K562 (cell line): ENCODE data around the gene AGK. TPM values are rescaled to one million over a fixed set of nuclear protein-coding genes. Genes with fewer than 3 reads are reported as not detected.

Experiments used
- ATAC-seq: fragments of 200-7000 bp; cut with Tn5 transposase; 3 replicates; pipeline ENCODE4 v1.9.1; 2020; ENCODE audit warnings: moderate library complexity
- BruUV-seq: library from RNA; stranded (reverse); fragments of 400-500 nt; replicated peaks from 2 replicates; lab custom pipeline; 2021; lab: Mats Ljungman, UMichigan
- CTCF ChIA-PET: fragments of 300-600 bp; formaldehyde crosslinking; extraction: SDS; loops from one replicate; lab custom pipeline; 2021; ENCODE audit warnings: low intra/inter-chr PET ratio; lab: Yijun Ruan, JAX
- POLR2A ChIA-PET: fragments of 300-600, 350-650 bp; sonication (Branson Sonifier 250); formaldehyde crosslinking; extraction: SDS; loops from one replicate; lab custom pipeline; 2021; ENCODE audit warnings: antibody characterized with exemption, inconsistent platforms; lab: Yijun Ruan, JAX
- DNase-seq, 4 experiments: peaks; one replicate each; pipeline versions ENCODE4 v3.0.0 to v3.0.0-alpha.2; 2011 to 2018; ENCODE audit warnings: low spot score in 3 of 4, mixed read lengths in 3 of 4; ENCODE audit errors: extremely low read depth in 1 of 4
- FAIRE-seq: peaks from 2 replicates; lab custom pipeline; 2011; peaks lifted over from hg19 to GRCh38; lab: Jason Lieb, UNC
- H2AFZ ChIP-seq: 2 replicates; pipeline ENCODE4 v1.6.0; 2011; ENCODE audit warnings: low read depth, low read length, control low read depth, inconsistent platforms
- H3K27ac ChIP-seq: fragments of 200-600 bp; 3 replicates; pipeline ENCODE4 v1.8.0; 2011; ENCODE audit warnings: low read depth, mild to moderate bottlenecking, control low read depth, inconsistent platforms, low read length, moderate library complexity, mixed read lengths; ENCODE audit errors: extremely low read depth
- H3K27me3 ChIP-seq, 2 experiments: fragments of 300-600 bp in 1 of 2; 2 replicates in 1 of 2; 3 replicates in 1 of 2; pipeline versions ENCODE4 v1.6.0 to v1.8.0; 2011; ENCODE audit warnings: inconsistent platforms in 2 of 2, low read length in 2 of 2, mild to moderate bottlenecking in 1 of 2, mixed read lengths in 1 of 2, moderate library complexity in 1 of 2; ENCODE audit not compliant: control insufficient read depth in 2 of 2, insufficient read depth in 2 of 2
- H3K36me3 ChIP-seq: fragments of 300-600 bp; 3 replicates; pipeline ENCODE4 v1.8.0; 2011; ENCODE audit warnings: mild to moderate bottlenecking, low read length, inconsistent platforms; ENCODE audit not compliant: control insufficient read depth, insufficient read depth
- H3K4me1 ChIP-seq, 2 experiments: fragments of 200-600 bp in 1 of 2; replicated peaks in 1 of 2; 2 replicates in 1 of 2; 3 replicates in 1 of 2; pipeline versions ENCODE4 v1.5.1 to v1.8.0; 2011; ENCODE audit warnings: inconsistent platforms in 2 of 2, low read length in 2 of 2, mild to moderate bottlenecking in 1 of 2, mixed read lengths in 1 of 2, moderate library complexity in 1 of 2; ENCODE audit not compliant: control insufficient read depth in 2 of 2, insufficient read depth in 2 of 2
- H3K4me2 ChIP-seq: 2 replicates; pipeline ENCODE4 v1.6.1; 2011; ENCODE audit warnings: low read length, control low read depth, inconsistent platforms, mixed read lengths; ENCODE audit not compliant: insufficient read depth
- H3K4me3 ChIP-seq: fragments of 200-600 bp; sonication (generic), shearing (Covaris generic); 2 replicates; pipeline ENCODE4 v1.5.1; 2016; ENCODE audit warnings: control low read depth, inconsistent platforms
- H3K79me2 ChIP-seq: fragments of 200-600 bp; 3 replicates; pipeline ENCODE4 v1.8.0; 2011; ENCODE audit warnings: low read length, inconsistent platforms; ENCODE audit not compliant: control insufficient read depth, insufficient read depth
- H3K9ac ChIP-seq, 2 experiments: 2 replicates each; pipeline versions ENCODE4 v1.6.0 to v1.6.1; 2011; ENCODE audit warnings: low read depth in 2 of 2, low read length in 2 of 2, control low read depth in 1 of 2, inconsistent platforms in 1 of 2, mild to moderate bottlenecking in 1 of 2, mixed read lengths in 1 of 2; ENCODE audit not compliant: insufficient read depth in 1 of 2
- H3K9me1 ChIP-seq: one replicate; pipeline ENCODE4 v1.6.0; 2011; ENCODE audit warnings: inconsistent platforms, mild to moderate bottlenecking, low read length, moderate library complexity; ENCODE audit not compliant: control insufficient read depth, insufficient read depth
- H3K9me3 ChIP-seq: replicated peaks from 2 replicates; pipeline ENCODE4 v1.5.1; 2011; ENCODE audit warnings: low read depth, low read length, inconsistent platforms; ENCODE audit not compliant: control insufficient read depth, insufficient read depth
- H4K20me1 ChIP-seq: replicated peaks from 2 replicates; pipeline ENCODE4 v1.6.1; 2011; ENCODE audit warnings: low read length, inconsistent platforms, mixed read lengths; ENCODE audit not compliant: control insufficient read depth, insufficient read depth
- BRD9 ChIP-seq: fragments of 450-650 bp; IDR thresholded peaks from 2 replicates; pipeline ENCODE4 v1.6.1; 2018; ENCODE audit warnings: low read depth; ENCODE audit not compliant: partially characterized antibody
- CEBPG ChIP-seq, 3 experiments: fragments of 200-800 bp in 1 of 3; sonication (Bioruptor generic) in 1 of 3; sonication (generic) in 1 of 3; formaldehyde crosslinking in 1 of 3; IDR thresholded peaks in 2 of 3; conservative IDR thresholded peaks in 1 of 3; 2 replicates each; pipeline versions ENCODE4 v1.6.1 to v1.8.0; 2016 to 2022; ENCODE audit warnings: missing compliant biosample characterization in 2 of 3, missing genetic modification characterization in 2 of 3, mild to moderate bottlenecking in 1 of 3, missing genetic modification reagents in 1 of 3
- ETV1 ChIP-seq: fragments of 450-650 bp; conservative IDR thresholded peaks from 2 replicates; pipeline ENCODE4 v1.6.1; 2016; ENCODE audit warnings: missing genetic modification characterization, control low read depth, low read depth, missing compliant biosample characterization
- FOXJ2 ChIP-seq: fragments of 200-800 bp; sonication (Bioruptor generic); IDR thresholded peaks from 2 replicates; pipeline ENCODE4 v1.6.1; 2016; ENCODE audit warnings: missing genetic modification characterization, missing compliant biosample characterization
- GATA2 ChIP-seq: sonication (generic); formaldehyde crosslinking; IDR thresholded peaks from 2 replicates; pipeline ENCODE4 v1.4.0; 2020; ENCODE audit warnings: mild to moderate bottlenecking, missing genetic modification reagents
- HNRNPLL ChIP-seq: fragments of 200-400 bp; formaldehyde crosslinking; IDR thresholded peaks from 2 replicates; pipeline ENCODE4 v1.6.1; 2017; ENCODE audit warnings: low read length, low read depth, mild to moderate bottlenecking; ENCODE audit not compliant: poor library complexity, severe bottlenecking
- KLF1 ChIP-seq: fragments of 450-650 bp; IDR thresholded peaks from 2 replicates; pipeline ENCODE4 v1.6.1; 2016; ENCODE audit warnings: missing genetic modification characterization, missing compliant biosample characterization
- PHF8 ChIP-seq: fragments of 200-600 bp; sonication (generic); IDR thresholded peaks from 2 replicates; pipeline ENCODE4 v1.6.1; 2012; ENCODE audit warnings: mixed run types, mild to moderate bottlenecking, inconsistent platforms, low read length, moderate library complexity, borderline replicate concordance
- RBM14 ChIP-seq: fragments of 200-400 bp; formaldehyde crosslinking; IDR thresholded peaks from 2 replicates; pipeline ENCODE4 v1.6.1; 2018; ENCODE audit warnings: low read depth, mild to moderate bottlenecking, low read length, moderate library complexity, borderline replicate concordance; ENCODE audit not compliant: insufficient read depth
- SIN3A ChIP-seq, 2 experiments: fragments of 150-350 bp in 1 of 2; IDR thresholded peaks; 2 replicates each; pipeline ENCODE4 v1.6.1; 2011 to 2016; ENCODE audit warnings: borderline replicate concordance in 2 of 2, low read depth in 2 of 2, low read length in 2 of 2, mild to moderate bottlenecking in 2 of 2, moderate library complexity in 2 of 2; ENCODE audit not compliant: control insufficient read depth in 1 of 2
- TBL1XR1 ChIP-seq, 2 experiments: IDR thresholded peaks; 2 replicates each; pipeline ENCODE4 v1.6.1; 2012; ENCODE audit warnings: improper control_type of control experiment in 2 of 2, low read length in 2 of 2, mild to moderate bottlenecking in 1 of 2
- TFE3 ChIP-seq: fragments of 450-650 bp; formaldehyde crosslinking; IDR thresholded peaks from 2 replicates; pipeline ENCODE4 v1.4.0; 2020; ENCODE audit warnings: mild to moderate bottlenecking, mixed read lengths
- TRIM24 ChIP-seq, 2 experiments: fragments of 450-650 bp; IDR thresholded peaks; 2 replicates each; pipeline ENCODE4 v1.6.1; 2016
- ZBTB34 ChIP-seq: fragments of 250-450 bp; sonication (Bioruptor Pico); IDR thresholded peaks from 2 replicates; pipeline ENCODE4 v1.8.0; 2021; ENCODE audit warnings: mild to moderate bottlenecking, moderate library complexity
- WGBS: fragments of 100-300 bp; shearing (Covaris generic); methylation state at CpG from one replicate; pipeline ENCODE4 v1.1.6; 2016; ENCODE audit warnings: low coverage, mixed read lengths; ENCODE audit not compliant: insufficient coverage; ENCODE audit errors: missing lambda C conversion rate; 5-methylcytosine and 5-hydroxymethylcytosine counted together
- in situ Hi-C: fragments of 300-500 bp; cut with MboI; formaldehyde crosslinking; loops from 4 replicates; pipeline ENCODE4 v1.15.0; 2018; ENCODE audit warnings: inconsistent platforms, mixed read lengths
- intact Hi-C: fragments of 100-400 bp; cut with micrococcal nuclease; formaldehyde crosslinking; loops from 2 replicates; pipeline ENCODE4 v1.14.2; 2022
- polyA plus RNA-seq, 8 experiments: library from polyadenylated mRNA; depleted of rRNA in 4 of 8; stranded (reverse) in 5 of 8; unstranded in 3 of 8; fragments of >200 nt; fragmentation: Nextera tagmentation in 2 of 8; fragmentation: Illumina TruSeq in 1 of 8; extraction: Ambion mirVana in 2 of 8; extraction: Trizol in 1 of 8; gene quantifications; 2 replicates each; pipeline versions ENCODE4 v1.2.1 to v1.2.3, GENCODE V29; 2011 to 2014; ENCODE audit warnings: inconsistent platforms in 1 of 8, missing spikeins in 1 of 8
- total RNA-seq, 7 experiments: library from RNA; depleted of rRNA in 6 of 7; stranded (reverse); fragments of >200 nt in 6 of 7; fragmentation: Illumina TruSeq in 2 of 7; extraction: Trizol in 2 of 7; gene quantifications; 2 replicates each; pipeline versions ENCODE4 v1.2.1 to v1.2.3, GENCODE V29; 2011 to 2021; ENCODE audit warnings: low replicate concordance in 1 of 7
- TF ChIP-seq, protein P1 (sequence below): fragments of 250-450 bp; sonication (Bioruptor Pico); IDR thresholded peaks from 2 replicates; pipeline ENCODE4 v1.8.0; 2022; ENCODE audit warnings: inconsistent platforms, mild to moderate bottlenecking, moderate library complexity, borderline replicate concordance

Gene AGK
- total and polyA plus RNA-seq, 9 of the 15 experiments (the other 6 are each of a cell fraction or from before 2014, with no cell fraction given): 50.7 to 128 (median 71.8) TPM

DNA sequence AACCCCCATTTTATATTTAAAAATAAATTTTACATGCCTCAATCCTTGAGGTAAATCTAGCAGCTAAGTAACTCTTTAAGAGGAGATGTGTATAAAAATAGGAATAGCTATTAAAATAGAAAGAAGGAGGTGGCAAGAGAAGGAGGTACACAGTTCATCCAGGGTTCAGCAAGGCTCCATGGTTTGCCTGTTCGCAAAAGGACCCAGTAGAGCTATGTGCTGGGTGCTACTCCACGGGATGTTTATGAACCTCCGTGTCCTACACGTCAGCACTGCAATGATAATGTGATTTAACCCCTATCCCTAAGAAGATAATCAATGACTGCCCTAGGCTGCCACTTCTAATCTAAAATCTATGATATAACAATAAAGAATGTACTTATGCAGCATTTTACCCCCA is 151.7 kb downstream of the AGK start (continued):
- TF ChIP-seq, protein P1, sequence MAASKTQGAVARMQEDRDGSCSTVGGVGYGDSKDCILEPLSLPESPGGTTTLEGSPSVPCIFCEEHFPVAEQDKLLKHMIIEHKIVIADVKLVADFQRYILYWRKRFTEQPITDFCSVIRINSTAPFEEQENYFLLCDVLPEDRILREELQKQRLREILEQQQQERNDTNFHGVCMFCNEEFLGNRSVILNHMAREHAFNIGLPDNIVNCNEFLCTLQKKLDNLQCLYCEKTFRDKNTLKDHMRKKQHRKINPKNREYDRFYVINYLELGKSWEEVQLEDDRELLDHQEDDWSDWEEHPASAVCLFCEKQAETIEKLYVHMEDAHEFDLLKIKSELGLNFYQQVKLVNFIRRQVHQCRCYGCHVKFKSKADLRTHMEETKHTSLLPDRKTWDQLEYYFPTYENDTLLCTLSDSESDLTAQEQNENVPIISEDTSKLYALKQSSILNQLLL (CRISPR knock-in tag): no peak
- TF ChIP-seq HNRNPLL (no peak), TRIM24 (IDR thresholded peaks at IDR 0.05) (no peak), ZBTB34 (CRISPR knock-in tag) (no peak), TBL1XR1 (IDR thresholded peaks at IDR 0.05; ENCODE audit: low read length in 2 of 2) (no peak), SIN3A (IDR thresholded peaks at IDR 0.05; ENCODE audit: borderline replicate concordance in 2 of 2, control insufficient read depth in 1 of 2, low read depth in 2 of 2, low read length in 2 of 2) (no peak), FOXJ2 (tag) (no peak)
- TF ChIP-seq, all 486 proteins: peak for 0

DNA sequence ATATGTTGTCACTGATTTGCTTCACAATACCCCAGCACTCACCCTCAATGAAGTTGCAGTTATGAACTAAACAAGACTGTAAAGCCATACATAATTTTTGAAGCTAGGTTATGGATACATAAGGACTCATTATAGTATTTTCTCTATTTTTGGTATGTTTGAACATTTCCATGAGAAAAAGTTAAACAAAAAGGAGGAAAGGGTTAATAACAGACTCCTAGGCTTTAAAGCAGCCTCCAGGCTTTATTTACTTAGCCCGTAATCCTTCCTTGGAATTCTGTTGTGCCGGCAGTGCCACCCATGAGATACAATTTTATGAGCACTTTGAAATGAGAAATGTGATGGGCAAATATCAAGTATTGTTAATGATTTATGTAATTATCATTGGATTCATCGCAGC is 152.9 kb downstream of the AGK start:
- H3K79me2 ChIP-seq: no peaks in the 10 kb centered on the region
- no peaks in the 10 kb centered on the region for H3K9me3 ChIP-seq
- no peak overlapping the region for H3K9ac ChIP-seq
- peaks cover 45 to 62% of the 10 kb centered on the region in 2 experiments for H3K27me3 ChIP-seq
- no peak for DNase-seq
- ATAC-seq: no peak
- in situ Hi-C loops (no loop called here), intact Hi-C loops (no loop called here)
- ChIA-PET CTCF (no interaction called here), POLR2A (no interaction called here)
- H3K9me1 ChIP-seq: no peaks in the 10 kb centered on the region
- no peak overlapping the region for H2AFZ ChIP-seq
- FAIRE-seq: no peak
- H3K4me2 ChIP-seq: no peak overlapping the region
- no peaks in the 10 kb centered on the region; the same call in 1 of the 2 replicates for H4K20me1 ChIP-seq
- no peak overlapping the region for H3K27ac ChIP-seq
- BruUV-seq: no TSS peak
- H3K36me3 ChIP-seq: no peaks in the 10 kb centered on the region
- no peak overlapping the region for H3K4me3 ChIP-seq
- 13% methylated on average over 3 of the region's 3 CpGs for WGBS
- H3K4me1 ChIP-seq: peaks cover 0 to 10% of the 10 kb centered on the region in 2 experiments; a peak in 2 of 5 replicates
- no peak for TF ChIP-seq GATA2
- TF ChIP-seq PHF8: no peak
- no peak for TF ChIP-seq TFE3 (CRISPR knock-in tag)
- TF ChIP-seq RBM14: no peak
- TF ChIP-seq BRD9: no peak
- TF ChIP-seq CEBPG (CRISPR knock-in tag; IDR thresholded peaks at IDR 0.05): no peak
- no peak for TF ChIP-seq CEBPG (tag; conservative IDR thresholded peaks at IDR 0.05 in 1 of 2, IDR thresholded peaks at IDR 0.05 in 1 of 2)
- no peak for TF ChIP-seq HNRNPLL
- TF ChIP-seq ETV1 (tag): no peak
- no peak for TF ChIP-seq KLF1 (tag)
